Astrocyte of the cerebellum (primary cell): ENCODE data around the gene RUNX2.

Source experiments
- DNase-seq: peaks from one replicate; pipeline ENCODE4 v3.0.0-alpha.2; 2011; ENCODE audit warnings: low read depth
- H3K4me3 ChIP-seq: 2 replicates; pipeline ENCODE4 v1.5.1; 2011; ENCODE audit warnings: mild to moderate bottlenecking, low read depth, low read length, moderate library complexity
- in situ Hi-C: cut with HindIII; loops from 2 replicates; pipeline ENCODE4 v1.10.0; 2017; ENCODE audit warnings: low sequenced_read_pairs
- TF ChIP-seq, protein P1 (sequence below): IDR thresholded peaks from 2 replicates; pipeline ENCODE4 v1.5.1; 2012; ENCODE audit warnings: low read length, low read depth, moderate library complexity, mild to moderate bottlenecking; ENCODE audit errors: missing control alignments

RUNX2 gene

DNA sequence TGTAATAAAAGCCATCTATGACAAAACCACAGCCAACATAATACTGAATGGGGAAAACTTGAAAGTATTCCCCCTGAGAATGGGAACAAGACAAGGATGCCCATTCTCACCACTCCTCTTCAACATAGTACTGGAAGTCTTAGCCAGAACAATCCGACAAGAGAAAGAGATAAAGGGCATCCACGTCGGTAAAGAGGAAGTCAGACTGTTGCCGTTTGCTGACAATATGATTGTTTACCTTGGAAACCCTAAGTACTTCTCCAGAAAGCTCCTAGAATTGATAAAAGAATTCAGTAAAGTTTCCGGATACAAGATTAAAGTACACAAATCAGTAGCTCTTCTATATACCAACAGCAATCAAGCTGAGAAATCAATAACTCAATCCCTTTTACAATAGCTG lies 14.0 kb upstream of the RUNX2 start:
- TF ChIP-seq, protein P1, sequence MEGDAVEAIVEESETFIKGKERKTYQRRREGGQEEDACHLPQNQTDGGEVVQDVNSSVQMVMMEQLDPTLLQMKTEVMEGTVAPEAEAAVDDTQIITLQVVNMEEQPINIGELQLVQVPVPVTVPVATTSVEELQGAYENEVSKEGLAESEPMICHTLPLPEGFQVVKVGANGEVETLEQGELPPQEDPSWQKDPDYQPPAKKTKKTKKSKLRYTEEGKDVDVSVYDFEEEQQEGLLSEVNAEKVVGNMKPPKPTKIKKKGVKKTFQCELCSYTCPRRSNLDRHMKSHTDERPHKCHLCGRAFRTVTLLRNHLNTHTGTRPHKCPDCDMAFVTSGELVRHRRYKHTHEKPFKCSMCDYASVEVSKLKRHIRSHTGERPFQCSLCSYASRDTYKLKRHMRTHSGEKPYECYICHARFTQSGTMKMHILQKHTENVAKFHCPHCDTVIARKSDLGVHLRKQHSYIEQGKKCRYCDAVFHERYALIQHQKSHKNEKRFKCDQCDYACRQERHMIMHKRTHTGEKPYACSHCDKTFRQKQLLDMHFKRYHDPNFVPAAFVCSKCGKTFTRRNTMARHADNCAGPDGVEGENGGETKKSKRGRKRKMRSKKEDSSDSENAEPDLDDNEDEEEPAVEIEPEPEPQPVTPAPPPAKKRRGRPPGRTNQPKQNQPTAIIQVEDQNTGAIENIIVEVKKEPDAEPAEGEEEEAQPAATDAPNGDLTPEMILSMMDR = no peak
- DNase-seq = no peak
- no peak overlapping the region for H3K4me3 ChIP-seq
- in situ Hi-C loops = no loop called here

DNA sequence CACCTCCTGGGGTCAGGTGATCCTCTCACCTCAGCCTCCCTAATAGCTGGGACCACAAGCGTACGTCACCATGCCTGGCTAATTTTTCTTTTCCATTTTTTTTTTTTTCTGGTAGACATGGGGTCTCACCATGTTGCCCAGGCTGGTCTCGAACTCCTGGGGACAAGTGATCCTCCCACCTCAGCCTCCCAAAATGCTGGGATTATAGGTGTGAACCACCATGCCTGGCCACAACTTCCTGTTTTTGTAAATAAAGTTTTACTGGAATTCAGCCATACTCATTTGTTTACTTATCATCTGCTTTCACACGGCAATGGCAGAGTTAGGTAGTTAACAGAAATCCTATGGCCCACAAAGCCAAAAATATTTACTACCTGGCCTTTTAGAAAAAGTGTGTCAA lies 7.8 kb upstream of the RUNX2 start:
- no peak overlapping the region for H3K4me3 ChIP-seq
- TF ChIP-seq, protein P1 = no peak
- DNase-seq = no peak
- in situ Hi-C loops = no loop called here

DNA sequence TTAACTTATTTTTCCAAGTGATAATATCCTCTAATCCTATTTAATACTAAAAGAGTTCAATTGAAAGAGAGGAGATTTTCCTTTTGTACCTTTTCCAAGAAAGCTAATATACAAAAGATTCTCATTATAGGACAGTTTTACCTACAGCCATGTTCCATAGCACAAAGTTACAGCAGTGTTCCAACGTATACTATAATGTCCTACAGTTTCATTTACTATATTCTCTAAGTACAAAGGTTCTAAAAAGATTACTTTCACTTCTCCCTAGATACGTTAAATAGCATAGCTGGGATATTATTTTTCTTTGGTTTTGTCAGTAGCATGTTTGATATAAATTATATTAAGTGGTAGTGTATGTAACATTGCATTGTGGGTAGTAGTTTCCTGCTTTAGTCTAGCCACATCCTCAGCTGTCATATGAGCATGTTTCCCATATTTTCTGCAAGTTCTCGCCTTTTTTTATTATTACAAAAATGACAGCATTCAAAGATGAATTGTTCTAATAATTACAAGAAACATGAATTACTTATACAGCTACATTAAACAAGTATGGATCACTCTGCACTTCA lies 4.4 kb upstream of the RUNX2 start:
- in situ Hi-C loops = no loop called here
- TF ChIP-seq, protein P1 = no peak
- DNase-seq = no peak
- H3K4me3 ChIP-seq = no peak overlapping the region

DNA sequence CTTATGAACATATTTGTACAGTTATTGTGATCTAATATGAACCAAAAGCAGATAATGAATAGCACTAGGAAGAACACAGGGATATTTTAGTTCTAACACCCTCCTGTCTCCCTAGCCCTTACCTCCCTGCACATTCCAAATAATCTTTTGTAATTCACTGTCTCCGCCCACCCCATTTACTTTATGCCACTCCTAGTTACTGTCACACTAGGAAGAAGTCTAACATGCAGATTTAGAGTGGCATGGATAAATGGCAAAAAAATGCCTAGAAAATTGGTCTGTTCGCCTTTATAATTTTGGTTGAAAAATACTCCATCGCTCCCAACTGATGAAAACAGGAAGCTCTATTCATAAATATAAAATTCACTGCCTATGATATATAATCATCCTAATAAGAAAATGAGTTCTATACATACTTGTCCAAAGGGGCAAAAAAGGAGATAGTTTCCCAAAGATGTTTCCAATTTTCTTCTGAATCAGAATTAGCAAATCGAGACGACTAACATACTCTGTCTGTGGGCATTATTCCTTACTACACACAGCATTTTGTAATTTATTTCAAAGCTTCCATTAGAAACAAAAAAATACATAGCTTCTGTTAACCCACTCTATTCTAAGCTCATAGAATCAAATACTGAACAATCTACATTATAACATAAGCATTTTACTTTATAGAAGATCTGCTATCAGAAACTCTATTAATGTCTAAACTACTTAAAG lies 1.3 kb upstream of the RUNX2 start:
- H3K4me3 ChIP-seq = no peak overlapping the region
- TF ChIP-seq, protein P1 = no peak
- in situ Hi-C loops = loop anchor here (5.0 kb wide), 2 partner anchors 80 to 670 kb away; no protein-coding TSS in a partner anchor
- no peak for DNase-seq

DNA sequence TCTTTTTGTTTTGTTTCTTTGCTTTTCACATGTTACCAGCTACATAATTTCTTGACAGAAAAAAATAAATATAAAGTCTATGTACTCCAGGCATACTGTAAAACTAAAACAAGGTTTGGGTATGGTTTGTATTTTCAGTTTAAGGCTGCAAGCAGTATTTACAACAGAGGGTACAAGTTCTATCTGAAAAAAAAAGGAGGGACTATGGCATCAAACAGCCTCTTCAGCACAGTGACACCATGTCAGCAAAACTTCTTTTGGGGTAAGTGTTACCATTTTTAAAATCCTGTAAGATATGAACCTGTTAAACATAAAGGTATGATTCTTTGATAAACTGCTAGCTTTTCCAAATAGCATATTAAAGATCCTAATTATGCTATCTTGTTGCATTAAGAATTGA lies 393 bp downstream of the RUNX2 start:
- no peak for DNase-seq
- TF ChIP-seq, protein P1 = no peak
- H3K4me3 ChIP-seq = peak overlapping the region; percentile 68
- in situ Hi-C loops = loop anchor here (5.0 kb wide), 2 partner anchors 79 to 671 kb away; no protein-coding TSS in a partner anchor

DNA sequence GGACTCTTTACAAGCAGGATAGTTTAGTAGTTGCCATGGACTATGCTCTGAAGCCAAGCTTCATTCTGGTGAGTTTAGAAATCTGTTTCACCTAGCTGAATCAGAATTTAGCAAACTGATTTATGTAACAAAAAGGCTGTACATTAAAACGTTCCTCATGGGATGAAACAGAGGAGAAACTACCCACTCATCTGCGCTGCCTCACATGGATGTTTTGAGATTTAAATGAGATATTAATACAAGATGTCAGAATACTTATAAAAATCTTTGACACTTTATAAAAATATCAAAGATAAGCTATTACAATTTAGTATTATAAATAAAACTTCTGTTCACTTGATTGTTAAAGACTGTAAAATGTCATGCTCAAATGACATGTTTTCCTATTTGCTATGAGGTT lies 16.8 kb downstream of the RUNX2 start:
- in situ Hi-C loops = no loop called here
- TF ChIP-seq, protein P1 = no peak
- no peak for DNase-seq
- no peak overlapping the region for H3K4me3 ChIP-seq
